Hematopoietic multipotent progenitor cell treated with erythropoietin and hydrocortisone succinate and interleukin-3 and kit ligand, for 8 days (in vitro differentiated cells): ENCODE measurements around the gene FAM107B.
"Not testable (repeated sequence)": the region's sequence is repeated elsewhere in the genome, so short reads cannot be mapped to it uniquely, and the experiment has no call there.

Experiments used
- DNase-seq: peaks from one replicate; pipeline ENCODE4 v3.0.0-alpha.2; 2015

FAM107B gene

GRCh38 chr10:14688189-14688588, 86.5 kb downstream of the FAM107B start:
- not testable (repeated sequence) for DNase-seq

- no peak for DNase-seq
These were observed 87.4 kb downstream of the FAM107B start for GRCh38 chr10:14687340-14687739.

- no peak for DNase-seq
These were observed 88.3 kb downstream of the FAM107B start for GRCh38 chr10:14686356-14686755.

GRCh38 chr10:14684354-14684753, 90.3 kb downstream of the FAM107B start:
- DNase-seq: no peak

- DNase-seq: no peak
These were observed 91.4 kb downstream of the FAM107B start for GRCh38 chr10:14683256-14683655.

DNA sequence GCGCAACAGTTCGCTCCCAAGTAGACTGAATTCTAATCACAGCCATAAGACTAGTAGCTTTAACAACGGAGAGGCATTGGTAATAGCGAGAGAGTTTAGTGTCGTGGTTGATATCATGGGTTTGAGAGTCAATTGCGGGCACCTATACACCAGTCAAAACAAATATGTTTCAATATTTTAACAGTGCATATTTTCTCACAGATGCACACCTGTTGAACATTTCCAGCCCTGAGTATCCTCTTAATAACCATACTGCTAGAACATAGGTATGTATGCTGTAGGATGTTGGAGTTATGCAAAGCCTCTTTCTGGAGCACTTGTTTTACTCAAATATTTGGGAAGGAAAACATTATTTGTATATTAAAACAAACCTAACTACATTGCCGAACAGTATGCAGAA, 92.9 kb downstream of the FAM107B start:
- DNase-seq: no peak

- no peak for DNase-seq
These were observed 93.4 kb downstream of the FAM107B start for GRCh38 chr10:14681305-14681704.

DNA sequence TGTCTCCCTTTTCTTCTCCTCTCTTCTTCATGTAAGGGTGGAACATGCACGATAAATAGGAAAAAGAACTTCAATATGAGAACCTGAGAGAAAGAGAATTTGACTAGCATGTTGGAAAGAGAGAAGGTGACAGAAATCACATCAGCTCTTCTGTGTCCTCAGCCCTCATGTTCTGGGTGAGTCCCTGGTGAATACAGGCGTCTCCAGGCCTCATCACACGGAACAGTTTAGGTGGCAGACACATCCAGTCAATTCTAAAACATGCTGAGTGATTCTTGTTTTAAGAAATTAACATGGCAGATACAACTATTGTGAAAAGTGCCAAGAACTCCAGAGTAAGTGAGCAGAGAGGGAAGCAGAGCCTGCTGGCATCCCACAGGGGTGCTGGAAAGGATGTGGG, 96.1 kb downstream of the FAM107B start:
- DNase-seq: no peak

DNA sequence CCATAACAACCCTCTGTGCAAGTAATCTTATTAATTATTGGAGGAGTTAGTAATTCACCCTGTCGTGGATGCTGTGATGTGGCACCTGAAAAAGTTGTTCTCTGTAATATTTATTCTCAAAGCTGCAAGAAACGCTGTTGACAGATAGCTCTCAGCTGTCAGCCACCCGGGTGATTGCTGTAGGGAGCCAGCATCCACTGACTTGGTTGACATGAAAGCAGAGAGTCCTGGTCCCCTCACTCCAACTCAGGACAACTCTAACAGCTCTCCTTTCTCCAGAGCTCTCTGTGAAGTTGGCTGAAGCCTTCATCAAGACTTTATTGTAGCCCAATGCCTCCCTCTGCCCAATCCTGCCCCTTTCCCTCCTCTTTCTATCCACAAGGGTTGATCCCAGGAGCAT, 98.0 kb downstream of the FAM107B start:
- no peak for DNase-seq

GRCh38 chr10:14674376-14675050, 100.2 kb downstream of the FAM107B start:
- no peak for DNase-seq

DNA sequence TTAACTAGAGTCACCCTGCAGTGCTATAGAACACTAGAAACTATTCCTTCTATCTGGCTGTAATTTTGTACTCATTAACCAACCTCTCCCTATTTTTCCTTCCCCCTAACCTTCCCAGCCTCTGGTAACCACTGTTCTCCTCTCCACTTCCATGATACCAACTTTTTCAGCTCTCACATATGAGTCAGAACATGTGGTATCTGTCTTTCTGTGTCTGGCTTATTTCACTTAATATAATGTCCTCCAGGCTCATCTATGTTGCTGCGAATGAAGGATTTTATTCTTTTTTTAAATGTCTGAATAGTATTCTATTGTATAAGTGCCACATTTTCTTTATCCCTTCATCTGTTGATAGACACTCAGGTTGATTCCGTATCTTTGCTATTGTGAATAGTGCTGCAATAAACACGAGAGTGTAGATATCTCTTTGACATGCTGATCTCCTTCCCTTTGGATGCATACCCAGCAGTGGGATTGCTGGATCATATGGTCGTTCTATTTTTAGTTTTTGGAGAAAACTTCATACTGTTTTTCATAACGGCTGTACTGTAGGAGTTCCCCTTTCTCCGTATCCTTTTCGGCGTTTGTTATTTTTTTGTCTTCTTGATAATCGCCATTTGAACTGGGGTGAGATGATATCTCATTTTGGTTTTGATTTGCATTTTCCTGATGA, 101.4 kb downstream of the FAM107B start:
- no peak for DNase-seq

- DNase-seq: no peak
These were observed 103.3 kb downstream of the FAM107B start for GRCh38 chr10:14671386-14671831.

DNA sequence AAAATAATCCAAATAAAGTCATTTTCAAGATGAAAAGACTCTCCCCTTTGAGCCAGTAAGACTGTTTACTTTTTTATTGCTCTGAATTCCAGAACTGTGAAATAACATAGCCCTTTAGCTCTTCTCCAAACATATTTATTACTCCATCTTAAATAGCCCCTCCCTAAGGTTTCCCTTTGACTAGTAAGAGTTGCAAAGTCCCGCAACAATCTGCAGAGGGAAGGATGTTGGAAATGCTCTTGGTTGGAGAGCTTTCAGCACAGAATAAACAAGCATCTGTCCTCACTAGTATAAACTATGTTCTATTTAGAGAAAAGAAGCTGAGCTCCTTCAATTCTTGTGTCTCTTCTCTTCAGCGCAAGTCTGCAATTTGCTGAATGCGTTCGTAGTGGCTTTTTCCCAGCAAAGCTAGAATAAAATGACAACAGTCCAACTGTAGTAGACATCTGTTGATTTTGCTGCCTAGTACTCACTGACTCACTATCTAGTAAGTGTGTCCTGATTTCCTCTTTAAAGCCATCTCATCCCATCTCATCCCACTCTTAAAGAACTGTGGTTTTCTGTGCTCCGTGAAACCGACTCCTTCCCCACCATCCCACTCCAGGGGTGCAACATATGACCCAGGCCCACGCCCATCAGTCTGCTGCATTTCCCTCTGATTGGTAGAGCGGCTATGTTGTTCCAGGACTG, 104.0 kb downstream of the FAM107B start:
- DNase-seq: no peak

GRCh38 chr10:14669576-14669975, 105.1 kb downstream of the FAM107B start:
- DNase-seq: no peak

DNA sequence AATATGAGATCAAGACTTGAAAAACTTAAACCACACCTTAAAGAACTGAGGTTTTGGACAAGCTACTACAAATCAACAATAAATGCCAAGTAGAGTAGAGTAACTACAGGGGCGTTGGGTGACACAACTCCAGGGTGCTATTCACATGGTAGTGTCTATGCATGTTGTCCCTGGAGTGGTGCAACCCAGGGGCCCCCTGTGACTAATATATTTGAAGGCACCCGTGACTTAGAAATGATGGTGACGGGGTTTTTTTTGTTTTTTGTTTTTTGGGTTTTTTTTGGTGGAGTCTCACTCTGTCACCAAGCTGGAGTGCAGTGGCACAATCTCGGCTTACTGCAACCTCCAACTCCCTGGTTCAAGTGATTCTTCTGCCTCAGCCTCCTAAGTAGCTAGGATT, 106.9 kb downstream of the FAM107B start:
- no peak for DNase-seq

DNA sequence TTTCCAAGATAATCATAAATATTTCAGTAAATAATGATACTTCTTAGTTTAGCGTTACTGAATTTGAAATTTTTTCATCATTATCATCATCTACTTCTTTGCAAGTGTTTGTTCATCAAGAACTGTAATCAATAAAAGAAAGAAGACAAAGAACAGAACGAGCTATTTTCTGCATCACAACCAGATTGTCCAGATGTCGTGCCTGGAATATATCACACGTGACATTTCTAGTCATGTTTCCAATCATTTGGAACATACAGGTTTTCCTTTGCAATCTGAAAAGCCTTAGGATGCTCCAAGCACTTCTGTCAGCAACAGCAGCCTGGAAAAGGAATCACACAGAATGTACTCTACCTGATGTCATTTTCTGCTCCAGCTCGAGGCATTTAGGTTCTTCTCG, 107.4 kb downstream of the FAM107B start:
- no peak for DNase-seq

DNA sequence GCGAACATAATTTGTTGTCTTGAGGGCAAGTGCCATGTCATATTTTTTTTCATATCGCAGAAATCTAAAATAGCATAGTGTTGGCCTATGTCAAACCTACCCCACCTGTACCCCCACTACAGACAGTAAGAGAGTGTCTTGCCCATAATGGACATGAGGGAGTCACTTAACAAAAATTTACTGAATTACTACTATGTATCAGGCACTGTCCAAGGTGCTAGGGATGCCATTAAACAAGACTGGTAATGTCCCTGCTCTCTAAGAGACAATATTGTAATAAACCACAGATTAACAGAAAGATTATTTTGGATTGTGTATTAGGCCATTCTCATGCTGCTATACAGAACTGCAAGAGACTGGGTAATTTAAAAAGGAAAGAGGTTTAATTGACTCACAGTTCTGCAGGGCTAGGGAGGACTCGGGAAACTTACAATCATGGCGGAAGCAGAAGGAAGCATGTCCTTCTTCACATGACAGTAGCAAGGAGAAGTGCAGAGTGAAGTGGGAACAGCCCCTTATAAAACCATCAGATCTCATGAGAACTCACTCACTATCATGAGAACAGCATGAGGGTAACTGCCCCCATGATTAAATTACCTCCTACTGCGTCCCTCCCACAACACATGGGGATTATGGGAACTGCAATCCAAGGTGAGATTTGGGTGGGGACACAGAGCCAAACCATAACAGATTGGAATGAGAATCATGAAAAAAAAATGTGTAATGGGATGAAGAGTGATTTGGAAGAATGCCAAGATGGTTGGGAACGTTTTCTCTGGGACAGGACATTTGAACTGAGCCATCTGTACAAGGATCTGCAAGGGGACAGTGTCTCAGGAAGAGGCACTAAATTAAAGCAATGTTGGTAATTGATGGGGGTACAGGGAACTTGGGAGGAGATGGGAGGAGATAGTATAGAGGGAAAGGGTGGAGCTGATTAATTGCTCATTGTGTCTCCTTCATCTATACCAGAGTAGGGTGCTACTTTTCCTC, 108.5 kb downstream of the FAM107B start:
- DNase-seq: no peak

DNA sequence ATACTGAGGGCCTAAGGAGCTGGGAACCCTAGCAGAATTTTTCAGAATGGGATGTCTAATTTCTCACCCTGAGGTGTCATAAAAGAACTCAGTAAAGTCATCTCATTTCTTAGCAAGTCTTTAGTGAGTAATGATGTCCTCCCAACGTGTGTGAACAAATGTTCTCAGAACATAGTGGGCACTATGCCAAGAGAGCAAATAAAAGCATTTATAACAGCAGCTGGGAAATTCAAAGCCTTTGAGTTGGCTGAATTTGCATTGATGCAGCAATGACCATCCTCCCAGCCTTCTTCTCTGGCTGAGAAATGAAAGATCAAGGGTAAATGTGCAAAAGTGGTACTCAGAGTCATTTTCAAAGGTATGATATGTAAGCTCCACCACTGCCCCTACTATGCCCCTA, 109.4 kb downstream of the FAM107B start:
- DNase-seq: no peak

GRCh38 chr10:14664345-14664744, 110.4 kb downstream of the FAM107B start:
- DNase-seq: no peak

DNA sequence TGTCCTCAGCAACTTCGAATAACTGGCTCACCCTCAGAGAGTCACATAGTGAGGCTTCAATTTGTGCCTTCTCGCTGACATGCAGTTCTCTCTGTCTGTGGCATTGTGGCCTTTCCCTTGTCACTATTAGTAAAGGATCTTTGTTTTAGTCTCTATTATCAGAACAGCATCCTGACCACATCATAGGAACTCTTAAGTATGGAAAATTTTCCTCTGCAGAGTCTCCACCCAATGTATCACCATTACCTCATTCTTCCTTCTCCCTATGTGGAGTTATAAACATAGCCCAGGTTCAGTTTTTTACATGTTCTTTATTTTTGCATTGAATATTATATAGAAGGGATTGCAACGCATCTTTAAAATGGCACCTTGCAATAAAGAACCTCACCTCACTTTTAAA, 112.9 kb downstream of the FAM107B start:
- DNase-seq: no peak

DNA sequence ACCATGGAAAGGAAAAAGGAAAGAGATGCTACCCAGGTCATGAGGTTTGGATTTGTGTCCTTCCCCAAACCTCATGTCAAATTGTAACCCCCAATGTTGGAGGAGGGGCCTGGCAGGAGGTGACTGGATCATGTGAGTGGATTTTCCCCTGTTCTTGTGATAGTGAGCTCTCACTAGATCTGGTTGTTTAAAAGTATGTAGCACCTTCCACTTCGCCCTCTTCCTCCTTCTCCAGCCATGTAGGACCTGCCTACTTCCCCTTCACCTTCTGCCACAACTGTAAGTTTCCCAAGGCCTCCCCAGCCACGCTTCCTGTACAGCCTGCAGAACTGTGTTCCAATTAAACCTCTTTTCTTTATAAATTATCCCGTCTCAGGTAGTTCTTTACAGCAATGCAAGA, 113.9 kb downstream of the FAM107B start:
- DNase-seq: no peak

- peak; percentile 12 for DNase-seq
These were observed 115.0 kb downstream of the FAM107B start for GRCh38 chr10:14659626-14660196.

GRCh38 chr10:14659137-14659536, 115.6 kb downstream of the FAM107B start:
- DNase-seq: not testable (repeated sequence)
